ENCODE data around the gene ERC1. TPM values are rescaled to one million over a fixed set of nuclear protein-coding genes. Genes with fewer than 3 reads are reported as not detected.

ERC1 gene
- total and polyA plus RNA-seq, 2 of the 4 experiments (the other 2 are of a cell fraction), result 11.6 to 25.6 TPM

- H4K8ac ChIP-seq (ENCODE audit: low read depth in 2 of 2, low read length in 2 of 2), result no peak overlapping the region
- no peak overlapping the region for H4K91ac ChIP-seq (ENCODE audit: insufficient read depth, low read depth, low read length)
- H2AK5ac ChIP-seq (ENCODE audit: low read depth, low read length), result no peak overlapping the region
- H3K9me3 ChIP-seq (ENCODE audit: control insufficient read depth, insufficient read depth, low read length), result no peaks in the 10 kb centered on the region
- peaks cover 2% of the 10 kb centered on the region; the same call in 1 of the 2 replicates for H3K36me3 ChIP-seq (ENCODE audit: control insufficient read depth, insufficient read depth, low read length)
- H2AK9ac ChIP-seq (replicated peaks; ENCODE audit: low read depth, low read length, poor library complexity), result no peak overlapping the region
- no peak overlapping the region for H2BK5ac ChIP-seq (ENCODE audit: low read depth, low read length, poor library complexity, severe bottlenecking)
- no peak overlapping the region for H3K4me2 ChIP-seq (ENCODE audit: low read depth, low read length)
- H3K79me1 ChIP-seq (ENCODE audit: low read depth in 1 of 2, low read length in 2 of 2), result peaks cover 8 to 9% of the 10 kb centered on the region in 2 experiments; a peak in 1 of 4 replicates
- no peak for TF ChIP-seq CHD1 (IDR thresholded peaks at IDR 0.05; ENCODE audit: low read depth, low read length)
- TF ChIP-seq NFE2L2 (IDR thresholded peaks at IDR 0.05; ENCODE audit: low read depth, low read length), result no peak
- TF ChIP-seq FOS (IDR thresholded peaks at IDR 0.05; ENCODE audit: low read depth, low read length), result no peak
- TF ChIP-seq POLR2A (IDR thresholded peaks at IDR 0.05; ENCODE audit: low read depth, low read length), result no peak
- no peak overlapping the region for H3K27ac ChIP-seq (ENCODE audit: insufficient read depth, low read length)
- no peak overlapping the region for H3K14ac ChIP-seq (replicated peaks; ENCODE audit: low read depth, low read length)
- ATAC-seq (ENCODE audit: low read depth) (no peak), DNase-seq (no peak)
- H3K23ac ChIP-seq (ENCODE audit: low read depth, low read length), result no peak overlapping the region
- no peak overlapping the region for H2BK20ac ChIP-seq (ENCODE audit: low read depth, low read length)
- H2BK15ac ChIP-seq (ENCODE audit: low read depth, low read length), result no peak overlapping the region
- ChIA-PET POLR2A (ENCODE audit: unreplicated experiment) (no interaction called here), CTCF (no interaction called here)
- in situ Hi-C loops (cut with MboI; ENCODE audit: low sequenced_read_pairs), result no loop called here
- no peak overlapping the region for H3K4me3 ChIP-seq (ENCODE audit: insufficient read depth, low read depth, low read length)
- no peak overlapping the region for H3K56ac ChIP-seq (ENCODE audit: extremely low read depth, insufficient read depth, low read length)
- H3K9me1 ChIP-seq (ENCODE audit: insufficient read depth, low read length), result no peaks in the 10 kb centered on the region
- no peak overlapping the region for H4K5ac ChIP-seq (ENCODE audit: low read depth, low read length)
- peaks cover 4% of the 10 kb centered on the region for H3K4me1 ChIP-seq (ENCODE audit: control insufficient read depth, insufficient read depth, low read length)
- no peak overlapping the region for H3K18ac ChIP-seq (ENCODE audit: low read depth, low read length)
- no peak overlapping the region for H2BK120ac ChIP-seq (ENCODE audit: low read depth, low read length)
- WGBS, 2 experiments (ENCODE audit: extremely low coverage in 2 of 2, insufficient read length in 1 of 2), result no CpG with 5 or more reads among the region's 4 CpGs
- intact Hi-C loops (cut with micrococcal nuclease), result no loop called here
- no peak overlapping the region for H2AFZ ChIP-seq (replicated peaks; ENCODE audit: low read length, poor library complexity)
- BruUV-seq (replicated peaks), result no TSS peak
- no peaks in the 10 kb centered on the region for H3K27me3 ChIP-seq (ENCODE audit: control insufficient read depth, insufficient read depth, low read length)
- no peak overlapping the region for H3K4ac ChIP-seq (ENCODE audit: low read depth, low read length)
- no peak overlapping the region for H3K9ac ChIP-seq (ENCODE audit: low read depth, low read length)
- dilution Hi-C loops (cut with HindIII; ENCODE audit: low sequenced_read_pairs, unreplicated experiment), result no loop called here
- no peaks in the 10 kb centered on the region for H4K20me1 ChIP-seq (ENCODE audit: insufficient read depth, low read length)
These were observed 286.9 kb downstream of the ERC1 start for GRCh38 chr12:1277905-1278304.
